ENCODE results near the gene NDUFV2. TPM values are rescaled to one million over a fixed set of nuclear protein-coding genes. Genes with fewer than 3 reads are reported as not detected.
"Not testable (repeated sequence)": the region's sequence is repeated elsewhere in the genome, so short reads cannot be mapped to it uniquely, and the experiment has no call there.

Gene NDUFV2
- polyA plus RNA-seq, 1 experiment = 207 TPM

GRCh38 chr18:9153256-9153655 is 50.8 kb downstream of the NDUFV2 start:
- H3K27ac ChIP-seq (ENCODE audit: low read depth, low read length) = no peak overlapping the region
- POLR2A ChIA-PET = no interaction called here
- H3K4me3 ChIP-seq (ENCODE audit: low read depth, low read length) = no peak overlapping the region
- H3K9me3 ChIP-seq (ENCODE audit: control insufficient read depth, insufficient read depth, low read length) = no peaks in the 10 kb centered on the region
- CTCF ChIA-PET = interaction anchor here (1.1 kb wide), 1 partner anchor 80 kb away, joined by 3 read pairs; no protein-coding TSS in a partner anchor
- no peaks in the 10 kb centered on the region for H3K27me3 ChIP-seq (ENCODE audit: control insufficient read depth, insufficient read depth, low read length)
- TF ChIP-seq CTCF (IDR thresholded peaks at IDR 0.05; ENCODE audit: low read depth, low read length) = no peak
- no peak for DNase-seq (ENCODE audit: low read depth, low spot score)

- Histone ChIP-seq H3K9me3 (ENCODE audit: control insufficient read depth, insufficient read depth, low read length) (no peaks in the 10 kb centered on the region), H3K4me3 (ENCODE audit: low read depth, low read length) (no peak overlapping the region), H3K27me3 (ENCODE audit: control insufficient read depth, insufficient read depth, low read length) (no peaks in the 10 kb centered on the region), H3K27ac (ENCODE audit: low read depth, low read length) (no peak overlapping the region)
- ChIA-PET POLR2A (no interaction called here), CTCF (interaction anchor here (0.5 to 1.7 kb wide), 2 partner anchors 177 to 224 kb away, joined by 3 to 4 read pairs; no protein-coding TSS in a partner anchor)
- no peak for TF ChIP-seq CTCF (IDR thresholded peaks at IDR 0.05; ENCODE audit: low read depth, low read length)
- DNase-seq (ENCODE audit: low read depth, low spot score) = no peak
Measured at GRCh38 chr18:9156604-9157249, 54.2 kb downstream of the NDUFV2 start.

- POLR2A ChIA-PET = no interaction called here
- H3K27ac ChIP-seq (ENCODE audit: low read depth, low read length) = no peak overlapping the region
- H3K9me3 ChIP-seq (ENCODE audit: control insufficient read depth, insufficient read depth, low read length) = no peaks in the 10 kb centered on the region
- H3K4me3 ChIP-seq (ENCODE audit: low read depth, low read length) = no peak overlapping the region
- no peak for TF ChIP-seq CTCF (IDR thresholded peaks at IDR 0.05; ENCODE audit: low read depth, low read length)
- CTCF ChIA-PET = no interaction called here
- H3K27me3 ChIP-seq (ENCODE audit: control insufficient read depth, insufficient read depth, low read length) = no peaks in the 10 kb centered on the region
- no peak for DNase-seq (ENCODE audit: low read depth, low spot score)
Measured at GRCh38 chr18:9157806-9158205, 55.3 kb downstream of the NDUFV2 start.

GRCh38 chr18:9160014-9160413 is 57.5 kb downstream of the NDUFV2 start:
- CTCF ChIA-PET = interaction anchor here (1.1 kb wide), 1 partner anchor 19 kb away, joined by 3 read pairs; no protein-coding TSS in a partner anchor
- no peak overlapping the region for H3K27ac ChIP-seq (ENCODE audit: low read depth, low read length)
- H3K9me3 ChIP-seq (ENCODE audit: control insufficient read depth, insufficient read depth, low read length) = no peaks in the 10 kb centered on the region
- no peak for DNase-seq (ENCODE audit: low read depth, low spot score)
- no peaks in the 10 kb centered on the region for H3K27me3 ChIP-seq (ENCODE audit: control insufficient read depth, insufficient read depth, low read length)
- no peak overlapping the region for H3K4me3 ChIP-seq (ENCODE audit: low read depth, low read length)
- no peak for TF ChIP-seq CTCF (IDR thresholded peaks at IDR 0.05; ENCODE audit: low read depth, low read length)
- POLR2A ChIA-PET = interaction anchor here (0.6 kb wide), 1 partner anchor 33 kb away, joined by 3 read pairs; no protein-coding TSS in a partner anchor

GRCh38 chr18:9162663-9163062 is 60.2 kb downstream of the NDUFV2 start:
- POLR2A ChIA-PET; H3K27ac ChIP-seq (ENCODE audit: low read depth, low read length); CTCF ChIA-PET; H3K9me3 ChIP-seq (ENCODE audit: control insufficient read depth, insufficient read depth, low read length); H3K4me3 ChIP-seq (ENCODE audit: low read depth, low read length); DNase-seq (ENCODE audit: low read depth, low spot score); H3K27me3 ChIP-seq (ENCODE audit: control insufficient read depth, insufficient read depth, low read length): not testable (repeated sequence)

- DNase-seq (ENCODE audit: low read depth, low spot score); H3K4me3 ChIP-seq (ENCODE audit: low read depth, low read length); H3K27ac ChIP-seq (ENCODE audit: low read depth, low read length); CTCF ChIA-PET; H3K27me3 ChIP-seq (ENCODE audit: control insufficient read depth, insufficient read depth, low read length); H3K9me3 ChIP-seq (ENCODE audit: control insufficient read depth, insufficient read depth, low read length): not testable (repeated sequence)
- POLR2A ChIA-PET = interaction anchor here (0.6 kb wide), 1 partner anchor 164 kb away, joined by 3 read pairs; no protein-coding TSS in a partner anchor
Measured at GRCh38 chr18:9164149-9164548, 61.6 kb downstream of the NDUFV2 start.

GRCh38 chr18:9165883-9166282 is 63.4 kb downstream of the NDUFV2 start:
- H3K27ac ChIP-seq (ENCODE audit: low read depth, low read length); H3K27me3 ChIP-seq (ENCODE audit: control insufficient read depth, insufficient read depth, low read length); H3K4me3 ChIP-seq (ENCODE audit: low read depth, low read length); DNase-seq (ENCODE audit: low read depth, low spot score); CTCF ChIA-PET; H3K9me3 ChIP-seq (ENCODE audit: control insufficient read depth, insufficient read depth, low read length); POLR2A ChIA-PET: not testable (repeated sequence)

GRCh38 chr18:9169515-9169914 is 67.0 kb downstream of the NDUFV2 start:
- CTCF ChIA-PET = interaction anchor here (1.5 kb wide), 1 partner anchor 12 kb away, joined by 4 read pairs; no protein-coding TSS in a partner anchor
- H3K27ac ChIP-seq (ENCODE audit: low read depth, low read length); POLR2A ChIA-PET; DNase-seq (ENCODE audit: low read depth, low spot score); H3K4me3 ChIP-seq (ENCODE audit: low read depth, low read length); H3K9me3 ChIP-seq (ENCODE audit: control insufficient read depth, insufficient read depth, low read length); H3K27me3 ChIP-seq (ENCODE audit: control insufficient read depth, insufficient read depth, low read length): not testable (repeated sequence)

Data from AG04450 (cell line).